GM18909 (cell line): ENCODE data around the gene TGFBR3.

Experiments used
- ATAC-seq: cut with Tn5 transposase; IDR thresholded peaks from one replicate; pipeline ENCODE4 v1.9.1; 2021; ENCODE audit warnings: mild to moderate bottlenecking; ENCODE audit not compliant: unreplicated experiment, poor library complexity

Gene TGFBR3

DNA sequence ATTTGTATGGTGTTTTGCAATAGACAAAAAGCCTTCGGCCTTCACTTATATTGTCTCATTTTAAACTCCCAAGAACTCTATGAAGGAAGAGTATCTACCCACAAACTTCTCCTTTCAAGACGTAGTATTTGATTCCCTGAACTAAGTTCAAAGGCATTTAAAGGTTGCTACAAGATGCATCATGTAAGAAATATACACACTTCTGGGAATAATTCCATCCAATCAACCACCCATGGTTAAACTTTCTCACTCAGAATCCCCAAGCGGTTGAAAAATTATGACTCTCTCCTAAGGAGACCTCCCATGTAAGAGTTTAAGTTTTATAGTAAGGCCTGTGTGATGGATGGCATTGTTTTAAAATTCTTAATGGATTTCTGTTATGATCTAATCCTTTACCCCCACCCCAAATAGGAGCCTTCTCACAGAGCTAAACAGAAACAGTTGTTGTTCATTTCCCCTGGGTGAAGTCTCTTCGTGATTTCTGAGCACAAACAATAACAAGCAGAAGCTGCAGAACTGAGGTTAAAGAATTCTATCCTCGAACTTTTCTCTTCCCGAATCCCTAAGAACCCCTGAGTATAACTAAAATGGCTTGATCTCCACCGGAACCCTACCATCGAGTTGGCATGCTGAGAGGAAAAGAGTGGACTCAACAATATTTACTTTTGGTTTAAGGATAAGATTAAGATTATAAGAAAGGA is 185.0 kb downstream of the TGFBR3 start:
- no peak for ATAC-seq

DNA sequence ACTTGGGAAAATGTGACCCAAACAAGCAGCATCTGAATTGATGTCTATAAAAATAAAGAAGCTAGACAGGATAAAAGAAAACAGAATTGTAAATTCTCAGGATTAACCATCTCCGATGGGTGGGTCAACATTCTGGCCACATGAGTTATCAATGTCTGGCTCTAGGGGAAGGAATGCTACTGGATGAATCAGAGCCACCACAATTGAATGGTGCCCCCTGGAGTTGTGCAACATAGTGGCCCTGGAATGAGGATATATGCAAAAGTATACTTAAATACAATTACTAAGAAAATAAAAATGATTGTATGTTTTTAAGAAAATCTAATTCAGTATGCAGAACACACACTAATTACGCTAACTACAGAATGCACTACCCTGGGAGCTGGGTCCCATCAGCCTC is 185.6 kb downstream of the TGFBR3 start:
- no peak for ATAC-seq

DNA sequence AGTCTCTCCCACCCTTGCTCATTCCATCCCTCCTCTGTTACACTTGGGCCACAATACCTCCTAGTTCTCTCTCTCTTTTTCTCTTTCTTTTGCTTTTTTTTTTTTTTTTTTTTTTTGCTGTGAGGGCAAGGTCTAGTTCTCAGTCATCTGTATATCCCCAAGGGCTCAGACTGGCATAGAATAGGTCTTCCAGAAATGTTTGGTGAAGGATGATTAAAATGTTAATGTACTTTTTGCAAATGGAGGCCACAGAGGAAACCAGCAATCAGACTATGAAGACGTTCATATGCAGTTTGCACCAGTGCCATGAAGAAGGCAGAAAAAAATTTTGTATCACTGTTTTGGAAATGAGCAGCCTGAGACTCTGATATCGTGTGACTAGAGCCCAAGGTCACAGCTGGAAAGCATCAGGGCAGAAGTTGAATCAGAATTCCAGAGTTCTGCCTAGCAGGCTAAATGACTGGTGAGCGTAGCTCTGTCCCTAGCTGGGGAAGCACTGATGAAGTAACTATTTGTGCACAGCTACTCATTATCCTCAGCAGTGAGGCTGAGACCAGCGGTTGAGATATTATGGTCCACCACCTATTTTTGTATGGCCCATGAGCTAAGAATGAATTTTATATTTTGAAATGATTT is 186.5 kb downstream of the TGFBR3 start:
- ATAC-seq: no peak

DNA sequence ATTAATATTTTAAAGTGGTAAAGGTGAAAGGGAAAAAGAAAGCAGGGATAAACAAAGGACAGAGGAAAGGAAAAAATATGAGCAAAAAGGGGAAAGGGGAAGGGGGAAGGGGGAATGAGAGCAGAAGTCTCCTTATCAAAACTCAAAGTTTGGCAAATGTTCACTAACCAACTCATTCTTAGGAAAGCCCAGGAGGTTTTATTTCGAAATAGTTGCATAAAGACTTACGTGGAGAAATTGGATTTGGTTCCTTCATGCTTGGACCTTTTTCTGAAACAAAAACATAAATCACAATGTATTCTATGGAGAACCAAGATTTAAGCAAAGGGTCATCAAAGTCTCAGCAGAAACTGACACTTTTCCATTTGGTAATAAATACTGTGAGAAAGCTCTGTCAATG is 188.1 kb downstream of the TGFBR3 start:
- no peak for ATAC-seq

DNA sequence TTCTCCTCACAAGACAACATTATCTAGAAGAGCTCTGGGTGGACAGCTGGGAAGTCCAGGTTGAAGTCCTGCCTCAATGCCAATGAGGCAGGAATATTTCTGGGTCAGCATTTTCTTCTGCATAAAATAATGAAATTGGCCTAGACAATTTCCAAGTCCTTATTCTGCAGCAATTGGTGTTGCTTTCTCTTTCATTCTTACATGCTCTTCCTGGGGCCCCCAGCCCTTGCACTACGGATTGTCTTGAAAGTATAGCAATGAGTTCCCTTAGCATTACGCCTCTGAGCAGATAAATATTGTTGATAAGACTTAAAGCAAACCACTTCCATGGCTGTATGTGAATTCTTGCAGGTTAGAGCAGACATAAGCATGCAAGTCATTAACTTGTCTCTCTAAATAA is 188.5 kb downstream of the TGFBR3 start:
- ATAC-seq: peak; percentile 95

DNA sequence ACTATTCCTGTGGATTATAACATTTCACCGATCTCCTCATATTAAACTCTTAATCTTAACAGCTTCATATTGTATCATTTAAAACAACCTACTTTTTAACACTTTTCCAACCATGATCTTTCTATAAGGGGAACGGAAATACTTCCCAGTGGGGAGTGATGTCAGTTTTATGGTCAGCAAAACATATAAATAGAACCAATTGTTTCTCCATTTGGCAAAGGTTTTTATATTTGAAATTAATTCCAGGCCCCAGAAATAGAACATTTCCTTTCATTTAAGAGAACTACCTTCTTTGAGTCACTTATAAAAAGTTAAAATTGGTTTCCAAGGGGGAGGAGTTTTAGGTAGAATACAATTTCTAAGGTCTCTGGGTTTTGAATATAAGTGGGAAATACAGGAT is 189.6 kb downstream of the TGFBR3 start:
- no peak for ATAC-seq

DNA sequence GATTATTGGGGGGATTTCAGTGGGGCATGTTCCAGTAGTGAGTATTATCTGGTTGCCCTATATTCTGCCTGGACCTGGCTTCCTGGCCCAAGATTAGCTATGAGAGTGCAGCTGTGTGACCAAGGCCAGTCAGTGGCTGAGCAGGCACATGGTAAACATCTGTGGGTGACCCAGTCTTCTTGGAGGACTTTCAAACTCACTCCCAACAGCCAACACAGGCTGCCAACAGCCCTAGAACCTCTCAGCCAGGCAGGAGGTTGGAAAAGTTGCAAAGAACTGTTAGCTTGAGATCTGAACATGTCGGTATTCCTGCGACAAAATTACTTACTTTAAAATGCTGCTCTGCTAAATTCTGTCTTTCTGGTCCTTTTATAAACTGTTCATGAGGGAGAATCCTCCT is 192.4 kb downstream of the TGFBR3 start:
- ATAC-seq: no peak

DNA sequence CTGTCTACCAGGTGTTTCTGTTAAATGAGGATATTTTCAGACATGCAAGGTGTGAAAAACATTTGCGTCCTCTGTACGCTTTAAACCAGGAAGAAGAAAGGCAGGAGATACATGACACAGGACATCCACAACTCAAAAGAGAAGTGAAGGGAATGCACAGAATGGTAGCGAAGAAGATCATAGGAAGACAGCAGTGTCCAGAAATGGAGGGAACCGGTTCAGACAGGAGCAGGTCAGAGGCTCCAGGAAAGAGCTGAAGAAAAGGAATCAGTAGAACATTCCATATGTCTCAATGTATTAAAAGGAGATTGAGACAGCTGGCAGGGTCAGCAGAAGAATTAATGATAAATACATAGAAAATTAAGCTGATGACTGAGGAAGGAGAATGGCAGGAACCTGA is 194.4 kb downstream of the TGFBR3 start:
- no peak for ATAC-seq

DNA sequence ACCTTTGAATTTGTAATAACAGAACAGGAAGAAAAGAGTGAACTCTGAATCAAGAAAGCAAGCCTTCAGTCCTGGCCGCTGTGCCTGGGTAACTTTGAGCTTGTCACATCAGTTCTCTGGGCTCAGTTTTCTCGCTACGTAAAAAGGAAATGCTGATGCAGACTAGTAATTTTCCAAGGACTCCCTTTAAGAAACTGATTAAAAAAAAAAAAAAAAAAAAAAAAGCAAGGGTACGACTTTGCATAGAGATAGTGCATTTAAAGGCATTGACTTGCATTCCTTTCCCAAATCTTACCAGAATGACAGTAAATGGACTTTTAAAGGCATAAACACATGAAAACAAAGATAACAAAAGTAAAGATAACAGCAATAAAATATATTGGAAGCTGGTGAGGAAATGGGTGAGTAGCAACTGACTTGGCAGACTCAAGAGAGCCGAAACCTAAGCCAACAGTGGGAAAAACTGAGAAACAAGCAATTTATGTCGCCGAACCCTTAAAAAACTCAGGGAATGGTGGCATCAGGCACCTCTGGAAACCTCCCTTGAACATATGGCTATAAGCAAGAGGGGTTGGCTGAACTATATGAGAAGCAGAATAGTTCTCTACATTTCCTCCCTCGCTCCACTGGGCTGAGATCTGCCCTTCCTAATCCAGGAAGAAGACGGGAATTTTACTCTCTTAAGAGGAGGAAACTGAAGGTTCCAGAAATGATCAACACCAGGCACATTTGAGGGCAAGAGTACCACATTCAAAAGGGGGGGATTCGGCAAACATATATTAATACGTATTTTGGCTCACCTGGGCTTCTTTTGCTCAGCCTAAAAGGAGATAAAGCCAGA is 196.1 kb downstream of the TGFBR3 start:
- no peak for ATAC-seq

DNA sequence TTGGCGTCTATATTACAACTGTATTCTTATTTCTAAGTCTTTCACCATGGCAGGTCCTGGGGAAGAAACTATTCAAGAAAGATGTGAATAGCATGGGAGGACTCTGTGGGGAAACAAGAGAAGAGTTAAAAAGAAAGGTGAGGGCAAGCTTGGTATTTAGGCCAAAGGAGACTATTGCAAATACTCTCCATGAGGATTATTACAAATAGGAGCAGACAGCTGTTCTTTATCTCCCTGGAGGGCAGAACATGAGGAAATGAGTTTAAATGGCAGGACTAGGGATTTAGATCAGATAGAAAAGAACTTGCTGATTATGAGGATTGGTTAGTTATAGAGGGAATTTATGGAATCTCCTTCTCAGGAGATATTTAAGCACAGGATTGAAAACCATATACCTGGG is 198.5 kb downstream of the TGFBR3 start:
- ATAC-seq: no peak

DNA sequence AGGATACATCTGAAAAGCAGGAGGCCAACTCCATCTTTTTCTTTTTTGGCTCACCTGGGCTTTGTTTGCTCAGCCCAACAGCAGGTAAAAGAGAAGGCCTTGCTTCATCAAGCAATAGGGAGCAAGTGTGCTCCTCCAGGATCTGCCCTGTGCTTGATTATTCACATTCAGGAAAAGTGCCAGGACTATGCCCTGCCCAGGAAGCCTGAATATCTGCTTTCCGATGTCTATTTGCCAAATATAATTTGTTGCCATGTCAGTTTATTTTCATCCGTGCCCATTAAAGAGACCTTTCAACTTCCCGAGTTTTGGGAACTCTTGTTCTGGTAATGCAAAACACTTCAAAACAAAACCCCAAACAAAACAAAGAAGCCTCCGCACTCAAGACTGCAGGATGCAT is 200.0 kb downstream of the TGFBR3 start:
- ATAC-seq: no peak

DNA sequence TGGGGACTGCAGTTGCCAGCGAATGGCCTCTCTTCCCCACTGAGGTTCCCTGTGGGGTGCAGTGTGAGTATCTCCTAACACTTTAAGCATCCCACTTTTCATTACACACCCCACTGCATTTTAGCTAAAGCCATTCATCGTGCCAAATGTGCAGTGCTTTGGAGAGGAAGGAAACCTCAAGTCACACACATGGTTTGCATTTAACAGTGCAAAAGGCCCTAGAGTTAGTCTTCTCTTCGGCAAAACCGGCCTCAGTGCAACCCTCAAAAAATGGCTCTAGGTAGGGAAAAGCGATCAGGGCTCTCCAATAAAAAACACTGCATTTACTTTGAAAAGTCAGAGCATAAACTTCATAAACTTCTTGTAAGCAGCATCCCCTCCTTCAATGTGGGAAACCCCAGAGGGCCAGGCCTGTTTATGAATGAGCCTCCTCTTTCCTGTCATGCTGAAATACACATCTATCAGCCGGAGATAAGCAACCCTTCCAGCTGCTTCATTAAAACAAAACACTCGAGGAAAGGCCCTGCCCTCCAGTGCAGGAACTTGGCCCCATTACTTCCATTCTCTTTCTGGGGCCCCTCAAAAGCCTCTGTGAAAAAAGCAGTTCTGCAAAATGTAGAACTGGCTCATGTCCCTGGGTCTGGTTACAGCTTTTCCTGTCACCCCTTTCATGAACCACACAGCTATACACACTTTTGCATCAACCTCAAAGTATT is 201.3 kb downstream of the TGFBR3 start:
- ATAC-seq: peak; percentile 42

DNA sequence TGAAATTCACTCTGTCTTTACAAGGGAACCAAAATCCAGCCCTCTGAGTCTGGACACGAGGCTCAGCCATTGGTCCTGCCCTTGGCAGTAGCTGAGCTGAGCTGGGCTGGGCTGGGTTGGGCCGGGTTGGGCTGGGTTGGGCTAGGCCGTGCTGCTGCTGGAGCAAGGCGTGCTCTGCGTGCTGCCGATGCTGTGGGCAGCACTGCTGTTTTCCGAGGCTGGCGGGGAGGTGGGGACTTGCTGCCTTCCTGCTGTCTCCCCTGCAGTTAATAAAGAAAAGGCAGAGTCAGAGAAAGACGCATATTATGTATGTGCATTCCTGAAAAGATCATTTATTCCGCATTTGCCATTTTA is 202.4 kb downstream of the TGFBR3 start:
- ATAC-seq: no peak

DNA sequence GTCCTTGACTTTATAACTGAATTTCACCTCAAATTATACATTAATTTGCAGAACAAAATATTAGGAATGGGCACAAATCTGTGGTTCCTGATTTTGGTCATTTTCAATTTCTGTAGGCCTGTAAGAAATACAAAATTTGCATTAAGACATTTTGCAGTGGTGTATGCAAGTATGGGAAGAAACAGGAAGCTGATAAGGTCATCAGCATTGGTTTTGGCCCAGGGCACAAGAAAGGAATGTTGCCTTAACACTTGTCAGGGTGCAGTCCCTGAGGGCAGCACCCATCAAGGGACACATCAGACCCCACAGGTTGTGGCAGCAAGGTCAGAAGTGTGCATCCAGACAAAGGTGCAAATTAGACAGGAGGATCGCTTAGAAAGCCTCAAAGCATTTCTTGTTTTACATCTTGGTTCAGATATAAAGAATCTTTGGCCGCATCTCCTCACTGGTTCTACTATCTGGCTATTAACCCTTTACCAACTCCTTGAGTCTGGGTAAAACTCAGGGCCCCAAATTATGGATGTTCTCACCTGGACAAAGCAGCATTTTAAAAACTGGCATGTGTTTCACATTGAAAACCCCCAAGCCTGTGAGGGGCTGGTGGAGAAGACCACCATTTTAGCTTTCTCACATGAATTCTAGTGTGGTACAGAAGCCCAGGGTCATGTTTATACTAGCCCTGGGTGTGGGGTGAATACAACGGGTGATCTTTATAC is 202.9 kb downstream of the TGFBR3 start:
- no peak for ATAC-seq

DNA sequence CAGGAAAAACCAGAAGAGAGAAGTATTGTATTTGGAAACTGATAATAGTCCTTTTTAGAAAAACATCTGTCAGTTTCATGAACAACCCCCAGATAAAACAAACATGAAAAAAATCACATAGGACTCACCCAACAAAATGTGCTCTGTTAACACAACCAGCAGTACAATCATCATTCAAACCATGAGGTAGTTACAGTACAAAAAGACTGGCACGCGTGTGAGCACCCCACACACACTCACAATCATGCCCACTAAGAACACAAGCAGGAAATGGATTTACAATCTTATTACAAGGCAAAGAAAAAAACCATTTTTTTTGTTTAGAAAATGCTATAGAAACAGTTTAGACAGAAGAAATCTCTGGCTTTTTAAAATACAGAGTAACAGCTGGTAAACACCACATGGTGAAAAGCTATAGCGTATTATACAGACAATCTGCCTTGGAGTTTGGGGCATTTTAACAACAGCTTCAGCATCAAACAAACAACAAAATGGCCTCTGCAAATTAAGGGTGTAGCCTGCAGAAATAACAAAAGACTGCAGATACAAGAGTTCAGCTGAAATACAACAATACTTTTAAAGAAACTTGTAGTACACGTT is 205.3 kb downstream of the TGFBR3 start:
- no peak for ATAC-seq

DNA sequence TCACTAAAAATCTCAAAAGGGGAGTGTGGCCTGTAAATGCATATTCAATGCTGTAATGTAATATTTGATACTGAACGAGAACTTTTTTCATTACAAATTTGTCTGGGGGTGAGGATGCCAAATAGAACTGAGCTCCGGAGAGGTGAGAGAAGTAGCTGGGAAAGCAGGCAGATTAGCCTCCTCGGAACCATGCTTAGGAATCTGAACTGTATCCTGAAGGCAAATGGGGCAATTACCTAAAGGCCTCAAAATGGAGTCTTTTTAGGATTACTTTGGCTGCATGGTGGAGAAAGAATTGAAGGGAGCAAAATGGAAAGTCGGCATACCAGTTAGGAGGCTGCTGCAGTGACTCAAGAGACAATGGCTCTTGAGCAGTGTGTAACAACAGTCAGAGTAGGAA is 206.5 kb downstream of the TGFBR3 start:
- ATAC-seq: no peak

DNA sequence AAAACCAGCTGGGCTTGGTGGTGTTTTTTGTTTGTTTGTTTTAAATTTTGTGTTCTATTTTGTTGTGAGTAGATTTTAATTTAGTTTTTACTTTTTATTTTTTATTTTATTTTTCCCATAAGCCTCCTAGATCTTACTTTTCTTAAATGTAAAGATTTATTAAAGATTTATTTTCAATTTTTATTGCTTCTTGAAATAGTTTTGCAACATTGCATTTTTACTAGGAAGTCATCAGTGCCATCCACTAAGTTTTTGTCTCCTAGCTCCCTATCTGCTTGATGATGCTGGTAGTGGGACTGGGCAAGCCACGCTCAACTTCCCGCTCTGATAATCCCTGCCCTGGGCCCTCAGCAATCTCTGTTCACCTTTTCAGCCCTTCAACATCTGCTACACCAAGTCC is 209.9 kb downstream of the TGFBR3 start:
- ATAC-seq: no peak

DNA sequence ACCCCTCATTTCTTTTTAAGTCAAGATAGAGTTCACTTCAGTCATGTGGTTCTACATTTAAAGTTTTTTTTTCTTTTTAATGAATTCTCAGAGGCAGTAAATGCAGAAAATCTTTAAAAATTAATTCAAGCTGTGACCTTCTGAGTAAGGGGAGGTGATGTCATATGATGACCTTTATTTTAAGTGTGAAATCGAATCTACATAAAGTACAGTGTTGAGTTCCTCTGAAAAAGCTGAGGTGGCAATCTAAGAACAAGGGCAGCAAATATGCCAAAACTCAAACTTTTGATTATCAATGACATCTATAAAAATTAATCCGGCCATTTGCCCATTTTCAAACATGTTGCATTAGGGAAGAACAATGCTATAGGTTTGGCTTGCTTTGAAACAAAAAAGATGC is 211.8 kb downstream of the TGFBR3 start:
- no peak for ATAC-seq

DNA sequence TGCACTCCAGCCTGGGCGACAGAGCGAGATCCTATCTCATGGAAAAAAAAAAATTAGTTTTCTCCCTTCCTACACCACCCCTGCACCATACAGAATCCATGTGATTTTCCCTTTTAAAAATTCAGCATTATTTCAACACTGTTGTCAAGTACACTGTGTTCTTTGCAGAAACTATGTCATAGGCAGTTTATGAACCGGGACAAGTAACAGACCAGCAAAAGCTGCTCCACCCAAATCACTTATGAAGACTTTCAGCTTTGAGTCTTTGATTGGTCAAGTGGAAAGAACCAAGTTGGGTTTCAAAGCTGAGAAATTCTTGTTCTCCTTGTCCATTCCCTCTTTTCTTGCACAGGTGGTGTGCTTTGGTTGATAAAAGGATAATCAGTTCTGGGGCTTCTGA is 212.3 kb downstream of the TGFBR3 start:
- no peak for ATAC-seq

DNA sequence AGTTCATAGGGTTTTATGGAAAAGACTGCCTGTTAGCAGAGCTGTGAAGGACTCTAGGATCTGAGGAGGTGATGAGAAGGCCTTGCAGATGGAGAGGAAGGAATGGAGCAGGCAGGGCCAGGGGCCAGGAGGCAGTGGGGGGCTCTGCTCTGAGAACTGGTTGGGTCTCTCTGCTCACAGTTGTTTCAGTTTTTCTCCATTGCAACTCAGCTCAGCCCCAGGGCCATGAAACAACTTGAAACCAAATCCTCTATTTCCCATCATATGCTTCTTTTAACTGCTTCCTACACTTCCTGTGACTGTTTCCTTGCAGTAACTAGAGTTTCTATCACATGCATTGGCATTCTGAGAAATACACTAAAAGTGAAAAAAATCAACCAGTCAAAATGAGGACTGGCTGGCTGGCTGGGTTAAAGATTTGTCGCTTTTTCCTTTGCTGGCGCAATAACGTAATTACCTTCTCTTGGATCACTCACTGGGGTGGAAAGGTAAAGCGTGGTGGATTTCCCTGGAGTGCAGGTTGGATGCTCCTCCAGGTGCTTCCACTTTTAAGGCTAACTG is 213.3 kb downstream of the TGFBR3 start:
- no peak for ATAC-seq
